ENCODE results near the gene JPH2. TPM values are rescaled to one million over a fixed set of nuclear protein-coding genes. Genes with fewer than 3 reads are reported as not detected.

Gene JPH2
- total RNA-seq, 1 donor = not detected

GRCh38 chr20:44071057-44071456 is 115.9 kb downstream of the JPH2 start:
- Histone ChIP-seq H3K4me3 (ENCODE audit: low read length) (no peak overlapping the region), H3K27me3 (ENCODE audit: insufficient read depth, low read length) (no peaks in the 10 kb centered on the region), H3K4me1 (ENCODE audit: insufficient read depth, low read length) (peaks cover 85% of the 10 kb centered on the region), H3K9me3 (ENCODE audit: low read depth, low read length) (no peaks in the 10 kb centered on the region)

GRCh38 chr20:44070139-44070900 is 116.7 kb downstream of the JPH2 start:
- no peaks in the 10 kb centered on the region for H3K27me3 ChIP-seq (ENCODE audit: insufficient read depth, low read length)
- no peaks in the 10 kb centered on the region for H3K9me3 ChIP-seq (ENCODE audit: low read depth, low read length)
- peaks cover 78% of the 10 kb centered on the region for H3K4me1 ChIP-seq (ENCODE audit: insufficient read depth, low read length)
- no peak overlapping the region for H3K4me3 ChIP-seq (ENCODE audit: low read length)

- Histone ChIP-seq H3K4me1 (ENCODE audit: insufficient read depth, low read length) (peaks cover 68% of the 10 kb centered on the region), H3K27me3 (ENCODE audit: insufficient read depth, low read length) (no peaks in the 10 kb centered on the region), H3K9me3 (ENCODE audit: low read depth, low read length) (no peaks in the 10 kb centered on the region), H3K4me3 (ENCODE audit: low read length) (peak overlapping the region; percentile 15)
Observed at GRCh38 chr20:44069203-44070011, 117.6 kb downstream of the JPH2 start.

- H3K9me3 ChIP-seq (ENCODE audit: low read depth, low read length) = no peaks in the 10 kb centered on the region
- H3K27me3 ChIP-seq (ENCODE audit: insufficient read depth, low read length) = no peaks in the 10 kb centered on the region
- peaks cover 60% of the 10 kb centered on the region for H3K4me1 ChIP-seq (ENCODE audit: insufficient read depth, low read length)
- H3K4me3 ChIP-seq (ENCODE audit: low read length) = peak overlapping the region; percentile 15
Observed at GRCh38 chr20:44068316-44069201, 118.4 kb downstream of the JPH2 start.

- H3K9me3 ChIP-seq (ENCODE audit: low read depth, low read length) = no peaks in the 10 kb centered on the region
- H3K4me3 ChIP-seq (ENCODE audit: low read length) = no peak overlapping the region
- no peaks in the 10 kb centered on the region for H3K27me3 ChIP-seq (ENCODE audit: insufficient read depth, low read length)
- peaks cover 51% of the 10 kb centered on the region for H3K4me1 ChIP-seq (ENCODE audit: insufficient read depth, low read length)
Observed at GRCh38 chr20:44067650-44068081, 119.3 kb downstream of the JPH2 start.

GRCh38 chr20:44066645-44067606 is 120.1 kb downstream of the JPH2 start:
- Histone ChIP-seq H3K27me3 (ENCODE audit: insufficient read depth, low read length) (no peaks in the 10 kb centered on the region), H3K9me3 (ENCODE audit: low read depth, low read length) (no peaks in the 10 kb centered on the region), H3K4me3 (ENCODE audit: low read length) (no peak overlapping the region), H3K4me1 (ENCODE audit: insufficient read depth, low read length) (peaks cover 44% of the 10 kb centered on the region)

GRCh38 chr20:44065401-44066340 is 121.3 kb downstream of the JPH2 start:
- H3K4me3 ChIP-seq (ENCODE audit: low read length) = no peak overlapping the region
- no peaks in the 10 kb centered on the region for H3K27me3 ChIP-seq (ENCODE audit: insufficient read depth, low read length)

GRCh38 chr20:44064501-44065400 is 122.2 kb downstream of the JPH2 start:
- no peaks in the 10 kb centered on the region for H3K27me3 ChIP-seq (ENCODE audit: insufficient read depth, low read length)
- no peaks in the 10 kb centered on the region for H3K9me3 ChIP-seq (ENCODE audit: low read depth, low read length)
- H3K4me1 ChIP-seq (ENCODE audit: insufficient read depth, low read length) = peaks cover 22% of the 10 kb centered on the region
- no peak overlapping the region for H3K4me3 ChIP-seq (ENCODE audit: low read length)

More at GRCh38 chr20:44065401-44066340, 121.3 kb downstream of the JPH2 start:
- H3K9me3 ChIP-seq (ENCODE audit: low read depth, low read length) = no peaks in the 10 kb centered on the region
- peaks cover 31% of the 10 kb centered on the region for H3K4me1 ChIP-seq (ENCODE audit: insufficient read depth, low read length)

Other genes with a start within 250 kb of the JPH2 start
- gene OSER1, start 23.6 kb upstream of the JPH2 start, total RNA-seq = 109 TPM
- not detected for gene GDAP1L1, start 60.1 kb upstream of the JPH2 start, total RNA-seq
- gene FITM2, start 124.0 kb upstream of the JPH2 start, total RNA-seq = 1.6 TPM
- gene R3HDML, start 149.9 kb upstream of the JPH2 start, total RNA-seq = not detected
- not detected for gene HNF4A, start 168.5 kb upstream of the JPH2 start, total RNA-seq